Mesenchymal stem cell (in vitro differentiated cells and primary cell): ENCODE results near the gene C3.

Experiments used
- DNase-seq: peaks from one replicate; pipeline ENCODE4 v3.0.0-alpha.2; 2013
- H2AFZ ChIP-seq: one replicate; pipeline ENCODE4 v1.6.1; 2013; ENCODE audit warnings: low read depth, mild to moderate bottlenecking, control low read depth, inconsistent platforms, low read length, moderate library complexity
- H2AK5ac ChIP-seq: 2 replicates; pipeline ENCODE4 v1.6.1; 2013; ENCODE audit warnings: low read length, moderate library complexity, mild to moderate bottlenecking, inconsistent platforms; ENCODE audit not compliant: severe bottlenecking
- H2BK120ac ChIP-seq: one replicate; pipeline ENCODE4 v1.6.1; 2013; ENCODE audit warnings: low read depth, mild to moderate bottlenecking, inconsistent platforms, low read length, moderate library complexity
- H2BK12ac ChIP-seq, 2 experiments: one replicate each; pipeline ENCODE4 v1.6.1; 2013; ENCODE audit warnings: inconsistent platforms in 2 of 2, low read length in 2 of 2, mild to moderate bottlenecking in 2 of 2, moderate library complexity in 2 of 2, control low read depth in 1 of 2
- H2BK15ac ChIP-seq: one replicate; pipeline ENCODE4 v1.6.1; 2013; ENCODE audit warnings: mild to moderate bottlenecking, low read depth, inconsistent platforms; ENCODE audit not compliant: poor library complexity, severe bottlenecking
- H2BK5ac ChIP-seq: 2 replicates; pipeline ENCODE4 v1.6.1; 2013; ENCODE audit warnings: low read depth, mild to moderate bottlenecking, low read length, control low read depth, inconsistent platforms; ENCODE audit not compliant: poor library complexity, severe bottlenecking
- H3K14ac ChIP-seq, 2 experiments: one replicate each; pipeline ENCODE4 v1.6.1; 2013; ENCODE audit warnings: inconsistent platforms in 2 of 2, low read length in 2 of 2, control low read depth in 1 of 2, mild to moderate bottlenecking in 1 of 2, moderate library complexity in 1 of 2
- H3K18ac ChIP-seq, 2 experiments: one replicate each; pipeline ENCODE4 v1.6.1; 2013; ENCODE audit warnings: inconsistent platforms in 2 of 2, low read length in 2 of 2, control low read depth in 1 of 2, low read depth in 1 of 2, mild to moderate bottlenecking in 1 of 2
- H3K23ac ChIP-seq, 2 experiments: one replicate each; pipeline ENCODE4 v1.6.1; 2013; ENCODE audit warnings: inconsistent platforms in 2 of 2, low read length in 2 of 2, mild to moderate bottlenecking in 2 of 2, moderate library complexity in 2 of 2, control low read depth in 1 of 2
- H3K27ac ChIP-seq: 2 replicates; pipeline ENCODE4 v1.5.1; 2013; ENCODE audit warnings: mild to moderate bottlenecking, moderate library complexity, low read length, control low read depth, inconsistent platforms; ENCODE audit not compliant: poor library complexity, severe bottlenecking
- H3K27me3 ChIP-seq, 2 experiments: 2 replicates each; pipeline versions ENCODE4 v1.6.1 to v1.7.0; 2013; ENCODE audit warnings: low read length in 2 of 2, mild to moderate bottlenecking in 2 of 2, moderate library complexity in 2 of 2, control low read depth in 1 of 2, inconsistent platforms in 1 of 2; ENCODE audit not compliant: control insufficient read depth in 1 of 2, insufficient read depth in 1 of 2
- H3K36me3 ChIP-seq, 2 experiments: 2 replicates each; pipeline versions ENCODE4 v1.6.1 to v1.7.0; 2013; ENCODE audit warnings: low read length in 2 of 2, control low read depth in 1 of 2, inconsistent platforms in 1 of 2, low read depth in 1 of 2, mild to moderate bottlenecking in 1 of 2; ENCODE audit not compliant: insufficient read depth in 2 of 2, control insufficient read depth in 1 of 2
- H3K4ac ChIP-seq, 2 experiments: one replicate each; pipeline ENCODE4 v1.6.1; 2013; ENCODE audit warnings: inconsistent platforms in 2 of 2, low read length in 2 of 2, mild to moderate bottlenecking in 2 of 2, moderate library complexity in 2 of 2, control low read depth in 1 of 2, low read depth in 1 of 2
- H3K4me1 ChIP-seq: 2 replicates; pipeline ENCODE4 v1.6.1; 2013; ENCODE audit warnings: low read depth, low read length, control low read depth; ENCODE audit not compliant: control insufficient read depth, insufficient read depth
- H3K4me2 ChIP-seq: 2 replicates; pipeline ENCODE4 v1.6.1; 2013; ENCODE audit warnings: low read length, mild to moderate bottlenecking, inconsistent platforms; ENCODE audit not compliant: poor library complexity, severe bottlenecking
- H3K4me3 ChIP-seq, 2 experiments: 2 replicates each; pipeline versions ENCODE4 v1.5.1 to v1.7.0; 2013; ENCODE audit warnings: low read length in 2 of 2, mild to moderate bottlenecking in 2 of 2, control low read depth in 1 of 2, low read depth in 1 of 2; ENCODE audit not compliant: insufficient read depth in 1 of 2
- H3K79me1 ChIP-seq: replicated peaks from 2 replicates; pipeline ENCODE4 v1.6.1; 2013; ENCODE audit warnings: mild to moderate bottlenecking, control low read depth, low read length, inconsistent platforms; ENCODE audit not compliant: poor library complexity, severe bottlenecking
- H3K9ac ChIP-seq: 2 replicates; pipeline ENCODE4 v1.7.0; 2013; ENCODE audit warnings: mild to moderate bottlenecking, low read length, moderate library complexity
- H3K9me3 ChIP-seq: 2 replicates; pipeline ENCODE4 v1.7.0; 2013; ENCODE audit warnings: mild to moderate bottlenecking, low read length; ENCODE audit not compliant: control insufficient read depth
- H4K8ac ChIP-seq: one replicate; pipeline ENCODE4 v1.6.1; 2013; ENCODE audit warnings: inconsistent platforms, mild to moderate bottlenecking, low read length, moderate library complexity
- H4K91ac ChIP-seq: one replicate; pipeline ENCODE4 v1.6.1; 2013; ENCODE audit warnings: mild to moderate bottlenecking, low read length, inconsistent platforms
- WGBS: methylation state at CpG from one replicate; pipeline ENCODE4 v1.1.7; 2013; ENCODE audit warnings: mixed read lengths; 5-methylcytosine and 5-hydroxymethylcytosine counted together

C3 gene

GRCh38 chr19:6754136-6754535 lies 33.7 kb upstream of the C3 start:
- no peaks in the 10 kb centered on the region for H3K27me3 ChIP-seq

GRCh38 chr19:6753178-6754031 lies 33.0 kb upstream of the C3 start:
- H3K4ac ChIP-seq = no peak overlapping the region
- peak overlapping the region; percentile 55 for H3K9ac ChIP-seq
- peaks cover 12% of the 10 kb centered on the region for H3K4me1 ChIP-seq
- H2BK5ac ChIP-seq = no peak overlapping the region
- peak overlapping the region; percentile 31 for H3K4me2 ChIP-seq
- no peak overlapping the region for H3K14ac ChIP-seq
- no peaks in the 10 kb centered on the region for H3K9me3 ChIP-seq
- H3K27me3 ChIP-seq = no peaks in the 10 kb centered on the region
- H3K79me1 ChIP-seq = peaks cover 3% of the 10 kb centered on the region
- H2BK120ac ChIP-seq = no peak overlapping the region
- H2AK5ac ChIP-seq = no peak overlapping the region
- no peak overlapping the region for H2BK12ac ChIP-seq
- 36% methylated on average over 48 of the region's 50 CpGs for whole genome bisulfite sequencing
- peak overlapping the region in 1 of 2 experiments; percentile 52 for H3K18ac ChIP-seq
- no peak overlapping the region for H3K27ac ChIP-seq
- peak overlapping the region; percentile 36 for H2AFZ ChIP-seq
- H3K4me3 ChIP-seq = peak overlapping the region in 1 of 2 experiments; percentile 74
- DNase-seq = peak; percentile 50
- H4K8ac ChIP-seq = peak overlapping the region; percentile 3
- peaks cover 36 to 53% of the 10 kb centered on the region in 2 experiments for H3K36me3 ChIP-seq
- no peak overlapping the region for H3K23ac ChIP-seq
- H4K91ac ChIP-seq = no peak overlapping the region
- no peak overlapping the region for H2BK15ac ChIP-seq

More at GRCh38 chr19:6754136-6754535, 33.7 kb upstream of the C3 start:
- no peak overlapping the region for H3K4me2 ChIP-seq
- H2AFZ ChIP-seq = no peak overlapping the region
- H2AK5ac ChIP-seq = no peak overlapping the region
- no peak overlapping the region for H4K8ac ChIP-seq
- H3K14ac ChIP-seq = no peak overlapping the region
- H2BK5ac ChIP-seq = no peak overlapping the region
- no peak overlapping the region for H4K91ac ChIP-seq
- H3K4me1 ChIP-seq = peaks cover 12% of the 10 kb centered on the region
- no peak overlapping the region for H2BK15ac ChIP-seq
- no peak for DNase-seq
- H3K23ac ChIP-seq = no peak overlapping the region
- no peak overlapping the region for H2BK12ac ChIP-seq
- H3K36me3 ChIP-seq = peaks cover 29 to 53% of the 10 kb centered on the region in 2 experiments
- no peak overlapping the region for H3K9ac ChIP-seq
- H3K9me3 ChIP-seq = no peaks in the 10 kb centered on the region
- H2BK120ac ChIP-seq = no peak overlapping the region
- H3K4ac ChIP-seq = no peak overlapping the region
- WGBS = 98% methylated on average over 22 of the region's 22 CpGs
- H3K27ac ChIP-seq = no peak overlapping the region
- H3K4me3 ChIP-seq = no peak overlapping the region
- peaks cover under 1% of the 10 kb centered on the region for H3K79me1 ChIP-seq
- no peak overlapping the region for H3K18ac ChIP-seq

- no peak overlapping the region for H2BK120ac ChIP-seq
- H2AFZ ChIP-seq = no peak overlapping the region
- DNase-seq = no peak
- no peak overlapping the region for H3K4ac ChIP-seq
- no peak overlapping the region for H2AK5ac ChIP-seq
- no peak overlapping the region for H2BK15ac ChIP-seq
- H2BK12ac ChIP-seq = no peak overlapping the region
- peaks cover 45 to 55% of the 10 kb centered on the region in 2 experiments for H3K36me3 ChIP-seq
- no peaks in the 10 kb centered on the region for H3K27me3 ChIP-seq
- peaks cover 3% of the 10 kb centered on the region for H3K79me1 ChIP-seq
- H3K9me3 ChIP-seq = no peaks in the 10 kb centered on the region
- H2BK5ac ChIP-seq = no peak overlapping the region
- H3K9ac ChIP-seq = peak overlapping the region; percentile 55
- no peak overlapping the region for H4K91ac ChIP-seq
- no peak overlapping the region for H3K27ac ChIP-seq
- peak overlapping the region; percentile 31 for H3K4me2 ChIP-seq
- H4K8ac ChIP-seq = peak overlapping the region; percentile 3
- no peak overlapping the region for H3K23ac ChIP-seq
- H3K4me1 ChIP-seq = peaks cover 12% of the 10 kb centered on the region
- peak overlapping the region in 1 of 2 experiments; percentile 74 for H3K4me3 ChIP-seq
- H3K14ac ChIP-seq = no peak overlapping the region
- 66% methylated on average over 44 of the region's 50 CpGs for WGBS
- H3K18ac ChIP-seq = no peak overlapping the region
These were observed 32.1 kb upstream of the C3 start for GRCh38 chr19:6752256-6753177.

- Histone ChIP-seq H3K9me3 (no peaks in the 10 kb centered on the region), H3K27ac (no peak overlapping the region), H4K91ac (no peak overlapping the region), H3K23ac (no peak overlapping the region), H2BK5ac (no peak overlapping the region), H3K36me3 (peaks cover 58 to 66% of the 10 kb centered on the region in 2 experiments), H3K18ac (no peak overlapping the region), H3K9ac (no peak overlapping the region), H3K27me3 (no peaks in the 10 kb centered on the region), H3K4me3 (no peak overlapping the region), H2BK12ac (no peak overlapping the region), H2BK120ac (no peak overlapping the region), H2AK5ac (no peak overlapping the region), H3K79me1 (peaks cover 9% of the 10 kb centered on the region), H3K4me1 (peaks cover 12% of the 10 kb centered on the region), H2BK15ac (no peak overlapping the region), H3K4me2 (no peak overlapping the region), H2AFZ (no peak overlapping the region), H3K4ac (no peak overlapping the region), H3K14ac (no peak overlapping the region), H4K8ac (no peak overlapping the region)
- DNase-seq = no peak
- WGBS = 97% methylated on average over 13 of the region's 16 CpGs
These were observed 30.7 kb upstream of the C3 start for GRCh38 chr19:6751189-6751588.
